Upper lobe of left lung (tissue), 6 donors: Measurements from ENCODE around the gene KRTAP9-2. TPM values are rescaled to one million over a fixed set of nuclear protein-coding genes. Genes with fewer than 3 reads are reported as not detected.

Source experiments
- ATAC-seq, 2 donors: fragments of 200-7000 bp; cut with Tn5 transposase; one replicate each; pipeline ENCODE4 v1.9.1; 2022; ENCODE audit warnings: mild to moderate bottlenecking in 2 of 2, moderate library complexity in 2 of 2; ENCODE audit not compliant: low FRiP score in 2 of 2
- DNase-seq, 2 donors: peaks; one replicate each; pipeline ENCODE4 v3.0.0-alpha.2; 2019 to 2020
- H3K27ac ChIP-seq, 4 donors: fragments of 200-600 bp; sonication (generic); one replicate each; pipeline ENCODE4 v1.5.1; 2016 to 2019
- H3K27me3 ChIP-seq, 4 donors: fragments of 200-600 bp; sonication (generic); one replicate each; pipeline ENCODE4 v1.5.1; 2017 to 2019
- H3K36me3 ChIP-seq, 4 donors: fragments of 200-600 bp; sonication (generic); one replicate each; pipeline ENCODE4 v1.5.1; 2016 to 2019
- H3K4me1 ChIP-seq, 4 donors: fragments of 200-600 bp; sonication (generic); one replicate each; pipeline ENCODE4 v1.5.1; 2018 to 2019
- H3K4me3 ChIP-seq, 4 donors: fragments of 200-600 bp; sonication (generic); one replicate each; pipeline ENCODE4 v1.5.1; 2017 to 2019; ENCODE audit warnings: mild to moderate bottlenecking in 2 of 4, moderate library complexity in 1 of 4
- H3K9me3 ChIP-seq, 4 donors: fragments of 200-600 bp; sonication (generic); one replicate each; pipeline ENCODE4 v1.5.1; 2018 to 2019
- CTCF ChIP-seq, 6 experiments: fragments of 450-650 bp in 4 of 6; fragments of 200-600 bp in 2 of 6; sonication (generic) in 2 of 6; IDR thresholded peaks; one replicate each; pipeline ENCODE4 v1.5.1; 2016 to 2019; ENCODE audit warnings: antibody characterized with exemption in 6 of 6
- EP300 ChIP-seq, 4 donors: sonication (generic); formaldehyde crosslinking; IDR thresholded peaks; one replicate each; pipeline ENCODE4 v1.5.1; 2017; ENCODE audit warnings: antibody characterized with exemption in 4 of 4, control low read depth in 2 of 4
- POLR2A ChIP-seq, 4 donors: fragments of 450-650 bp; IDR thresholded peaks; one replicate each; pipeline ENCODE4 v1.5.1; 2016 to 2017; ENCODE audit warnings: antibody characterized with exemption in 4 of 4, mild to moderate bottlenecking in 2 of 4
- POLR2AphosphoS5 ChIP-seq, 2 donors: sonication (generic); formaldehyde crosslinking; IDR thresholded peaks; one replicate each; pipeline ENCODE4 v1.5.1; 2017; ENCODE audit warnings: antibody characterized with exemption in 2 of 2
- WGBS, 2 donors: methylation state at CpG; one replicate each; pipeline ENCODE4 v1.1.5; 2017 to 2018; 5-methylcytosine and 5-hydroxymethylcytosine counted together
- total RNA-seq, 6 donors: library from RNA; depleted of rRNA in 4 of 6; stranded (reverse); fragments of >200 nt in 4 of 6; gene quantifications; one replicate each; pipeline versions ENCODE4 v1.1.0 to v1.2.1, GENCODE V29; 2016 to 2021
- donor health status: DM: no; HTN: no; CAD: no; lungs with moderate emphysema.
- donor health status: DM: no; HTN: yes; CAD: no; lungs with severe emphysema.

KRTAP9-2 gene
- total RNA-seq, 6 donors from 2014 or later = not detected

- no peak for TF ChIP-seq CTCF (IDR thresholded peaks at IDR 0.05)
- no peak for TF ChIP-seq EP300 (IDR thresholded peaks at IDR 0.05)
- no peak for TF ChIP-seq POLR2A (IDR thresholded peaks at IDR 0.05)
- no peak for TF ChIP-seq POLR2AphosphoS5 (IDR thresholded peaks at IDR 0.05)
- Histone ChIP-seq H3K9me3 (no peaks in the 10 kb centered on the region), H3K36me3 (no peaks in the 10 kb centered on the region), H3K27me3 (no peaks in the 10 kb centered on the region), H3K4me1 (no peaks in the 10 kb centered on the region), H3K4me3 (no peak overlapping the region), H3K27ac (no peak overlapping the region)
- DNase-seq (no peak), ATAC-seq (no peak)
- 90 to 96% methylated on average over 1 of the region's 1 CpG for WGBS, 2 donors
Measured at GRCh38 chr17:41256291-41256685, 29.8 kb downstream of the KRTAP9-2 start.

- Histone ChIP-seq H3K4me3 (no peak overlapping the region), H3K27me3 (no peaks in the 10 kb centered on the region), H3K36me3 (no peaks in the 10 kb centered on the region), H3K27ac (no peak overlapping the region), H3K4me1 (no peaks in the 10 kb centered on the region), H3K9me3 (no peaks in the 10 kb centered on the region)
- DNase-seq (no peak), ATAC-seq (no peak)
- TF ChIP-seq EP300 (IDR thresholded peaks at IDR 0.05) = no peak
- no peak for TF ChIP-seq POLR2A (IDR thresholded peaks at IDR 0.05)
- TF ChIP-seq CTCF (IDR thresholded peaks at IDR 0.05) = no peak
- no peak for TF ChIP-seq POLR2AphosphoS5 (IDR thresholded peaks at IDR 0.05)
Measured at GRCh38 chr17:41258406-41258805, 32.0 kb downstream of the KRTAP9-2 start.

GRCh38 chr17:41263212-41263611, 36.8 kb downstream of the KRTAP9-2 start:
- H3K27me3 ChIP-seq = no peaks in the 10 kb centered on the region
- no peak overlapping the region for H3K27ac ChIP-seq
- H3K36me3 ChIP-seq = no peaks in the 10 kb centered on the region
- H3K4me1 ChIP-seq = no peaks in the 10 kb centered on the region
- ATAC-seq (no peak), DNase-seq (no peak)
- TF ChIP-seq POLR2A (IDR thresholded peaks at IDR 0.05) = no peak
- no peak for TF ChIP-seq POLR2AphosphoS5 (IDR thresholded peaks at IDR 0.05)
- no peak for TF ChIP-seq CTCF (IDR thresholded peaks at IDR 0.05)
- no peak for TF ChIP-seq EP300 (IDR thresholded peaks at IDR 0.05)
- H3K4me3 ChIP-seq = no peak overlapping the region
- H3K9me3 ChIP-seq = no peaks in the 10 kb centered on the region
- WGBS, 2 donors = 64 to 77% methylated on average over 2 of the region's 2 CpGs

GRCh38 chr17:41264599-41264998, 38.2 kb downstream of the KRTAP9-2 start:
- WGBS, 2 donors = 71 to 73% methylated on average over 3 of the region's 3 CpGs
- H3K4me3 ChIP-seq = no peak overlapping the region
- H3K27ac ChIP-seq = no peak overlapping the region
- ATAC-seq = no peak
- H3K27me3 ChIP-seq = no peaks in the 10 kb centered on the region
- H3K36me3 ChIP-seq = no peaks in the 10 kb centered on the region
- TF ChIP-seq EP300 (IDR thresholded peaks at IDR 0.05) (no peak), POLR2A (IDR thresholded peaks at IDR 0.05) (no peak), CTCF (IDR thresholded peaks at IDR 0.05) (no peak), POLR2AphosphoS5 (IDR thresholded peaks at IDR 0.05) (no peak)
- DNase-seq = no peak
- no peaks in the 10 kb centered on the region for H3K4me1 ChIP-seq
- H3K9me3 ChIP-seq = no peaks in the 10 kb centered on the region

- TF ChIP-seq POLR2A (IDR thresholded peaks at IDR 0.05) (no peak), EP300 (IDR thresholded peaks at IDR 0.05) (no peak), CTCF (IDR thresholded peaks at IDR 0.05) (no peak), POLR2AphosphoS5 (IDR thresholded peaks at IDR 0.05) (no peak)
Measured at GRCh38 chr17:41265078-41265477, 38.6 kb downstream of the KRTAP9-2 start, which contains the start of gene KRTAP9-6. TSS of gene KRTAP9-6 (plus strand) at chr17:41265378. CDS start at chr17:41265378, 0 bp downstream.

More at GRCh38 chr17:41265078-41265477, 38.6 kb downstream of the KRTAP9-2 start, which contains the start of gene KRTAP9-6:
- DNase-seq (no peak), ATAC-seq (no peak)
- Histone ChIP-seq H3K27me3 (no peaks in the 10 kb centered on the region), H3K4me1 (no peaks in the 10 kb centered on the region), H3K36me3 (no peaks in the 10 kb centered on the region), H3K4me3 (no peak within 1 kb of the TSS), H3K27ac (no peak within 1 kb of the TSS), H3K9me3 (no peaks in the 10 kb centered on the region)
- 27 to 39% methylated on average over 2 of the region's 2 CpGs for WGBS, 2 donors
